ENCODE measurements around the gene ANKDD1A.

The ANKDD1A gene

DNA sequence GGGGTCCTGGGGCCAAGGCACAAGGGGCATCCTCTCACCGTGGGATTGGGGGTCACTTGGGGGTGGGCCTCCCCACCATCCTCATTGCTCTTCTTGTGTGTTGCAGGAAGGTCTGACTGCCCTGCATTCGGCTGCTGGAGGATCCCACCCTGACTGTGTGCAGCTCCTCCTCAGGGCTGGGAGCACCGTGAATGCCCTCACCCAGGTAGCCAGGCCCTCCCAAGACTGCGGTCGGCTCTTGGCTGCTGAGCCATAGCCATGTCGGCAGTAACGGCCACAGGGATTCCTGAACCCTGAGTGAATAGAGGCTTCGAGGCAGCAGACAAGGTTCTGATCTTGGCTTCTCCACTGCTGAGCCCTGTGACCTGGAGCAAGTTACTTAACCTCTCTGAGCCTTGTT, 19.7 kb downstream of the ANKDD1A start:
- H3K9ac ChIP-seq, result no peak overlapping the region
- H3K4me3 ChIP-seq, result no peak overlapping the region
- TF ChIP-seq Cebpa-rat (IDR thresholded peaks at IDR 0.05), result no peak
- no peaks in the 10 kb centered on the region for H3K36me3 ChIP-seq
- H4K20me1 ChIP-seq, result no peaks in the 10 kb centered on the region
- no peaks in the 10 kb centered on the region for H3K27me3 ChIP-seq
- H3K4me2 ChIP-seq, result peak overlapping the region; percentile 18
- H3K9me3 ChIP-seq, result no peaks in the 10 kb centered on the region
- no peak overlapping the region for H3K27ac ChIP-seq
- H3K4me1 ChIP-seq, result peaks cover 40% of the 10 kb centered on the region

DNA sequence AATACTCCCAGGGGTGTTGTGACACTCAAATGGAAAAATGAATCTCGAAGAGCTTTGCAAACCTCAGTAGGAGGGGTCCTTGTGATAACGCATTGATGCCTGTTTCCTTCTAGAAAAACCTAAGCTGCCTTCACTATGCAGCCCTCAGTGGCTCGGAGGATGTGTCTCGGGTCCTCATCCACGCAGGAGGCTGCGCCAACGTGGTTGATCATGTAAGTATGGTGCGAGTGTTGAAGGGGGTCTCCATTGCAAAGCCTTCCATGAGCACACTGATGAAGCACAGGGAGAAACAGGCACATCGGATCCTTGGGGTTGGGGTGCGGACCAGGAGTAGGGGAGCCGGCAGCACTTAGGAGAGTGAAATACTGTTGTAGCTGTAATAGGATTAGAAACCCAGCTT, 22.3 kb downstream of the ANKDD1A start:
- peaks cover 33% of the 10 kb centered on the region for H3K4me1 ChIP-seq
- TF ChIP-seq Cebpa-rat (IDR thresholded peaks at IDR 0.05), result no peak

DNA sequence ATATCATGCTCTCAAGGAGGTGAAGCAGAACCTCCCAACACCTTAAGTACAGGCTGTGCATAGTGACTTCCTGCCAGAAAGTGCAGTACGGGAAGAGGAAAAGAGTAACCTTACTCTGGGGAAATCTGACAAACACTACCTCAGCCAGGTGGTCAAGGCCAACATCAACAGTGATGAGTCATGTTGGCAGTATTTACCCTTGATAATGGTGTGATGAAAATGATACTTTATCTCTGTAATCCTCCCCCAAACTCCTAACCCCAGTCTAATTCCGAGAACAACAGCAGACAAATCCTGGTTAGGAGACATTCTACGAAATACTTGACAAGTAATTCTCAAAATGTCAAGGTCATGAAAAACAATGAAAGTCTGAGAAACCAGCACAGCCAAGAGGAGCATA, 26.5 kb downstream of the ANKDD1A start:
- peaks cover 6% of the 10 kb centered on the region; the same call in 1 of the 2 replicates for H3K4me1 ChIP-seq
- no peaks in the 10 kb centered on the region for H3K27me3 ChIP-seq
- TF ChIP-seq Cebpa-rat (IDR thresholded peaks at IDR 0.05), result no peak
- no peaks in the 10 kb centered on the region for H3K36me3 ChIP-seq
- H3K4me2 ChIP-seq, result no peak overlapping the region
- H3K4me3 ChIP-seq, result no peak overlapping the region
- no peaks in the 10 kb centered on the region for H3K9me3 ChIP-seq
- H3K9ac ChIP-seq, result no peak overlapping the region
- no peaks in the 10 kb centered on the region for H4K20me1 ChIP-seq
- H3K27ac ChIP-seq, result no peak overlapping the region

More for the DNA sequence above, 22.3 kb downstream of the ANKDD1A start:
- H3K9me3 ChIP-seq, result no peaks in the 10 kb centered on the region
- no peak overlapping the region for H3K27ac ChIP-seq
- no peaks in the 10 kb centered on the region for H4K20me1 ChIP-seq
- no peaks in the 10 kb centered on the region for H3K36me3 ChIP-seq
- H3K27me3 ChIP-seq, result no peaks in the 10 kb centered on the region
- H3K4me2 ChIP-seq, result no peak overlapping the region
- H3K9ac ChIP-seq, result no peak overlapping the region
- H3K4me3 ChIP-seq, result no peak overlapping the region

DNA sequence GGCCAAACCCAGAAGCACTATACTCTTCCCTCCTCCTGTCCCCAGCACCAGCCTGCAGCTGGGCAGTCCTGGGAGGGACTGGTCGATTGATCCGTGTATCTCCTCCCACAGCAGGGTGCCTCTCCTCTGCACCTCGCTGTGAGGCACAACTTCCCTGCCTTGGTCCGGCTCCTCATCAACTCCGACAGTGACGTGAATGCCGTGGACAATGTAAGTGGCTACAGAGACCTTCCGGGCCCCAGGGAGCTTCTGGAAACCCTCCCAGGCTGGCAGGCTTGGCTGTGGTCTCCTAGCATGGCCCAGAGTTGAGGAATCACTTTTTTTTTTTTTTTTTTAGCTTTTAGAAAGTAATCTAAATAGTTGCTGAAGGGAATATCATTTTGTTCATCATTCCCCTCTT, 30.7 kb downstream of the ANKDD1A start:
- Histone ChIP-seq H3K9me3 (no peaks in the 10 kb centered on the region), H3K4me3 (no peak overlapping the region), H3K36me3 (no peaks in the 10 kb centered on the region), H3K4me1 (0 out of 2 replicates have a peak, but pooled peaks cover 6% of the 10 kb centered on the region), H3K4me2 (no peak overlapping the region), H3K9ac (no peak overlapping the region), H4K20me1 (no peaks in the 10 kb centered on the region), H3K27me3 (no peaks in the 10 kb centered on the region), H3K27ac (no peak overlapping the region)
- TF ChIP-seq Cebpa-rat (IDR thresholded peaks at IDR 0.05), result no peak

DNA sequence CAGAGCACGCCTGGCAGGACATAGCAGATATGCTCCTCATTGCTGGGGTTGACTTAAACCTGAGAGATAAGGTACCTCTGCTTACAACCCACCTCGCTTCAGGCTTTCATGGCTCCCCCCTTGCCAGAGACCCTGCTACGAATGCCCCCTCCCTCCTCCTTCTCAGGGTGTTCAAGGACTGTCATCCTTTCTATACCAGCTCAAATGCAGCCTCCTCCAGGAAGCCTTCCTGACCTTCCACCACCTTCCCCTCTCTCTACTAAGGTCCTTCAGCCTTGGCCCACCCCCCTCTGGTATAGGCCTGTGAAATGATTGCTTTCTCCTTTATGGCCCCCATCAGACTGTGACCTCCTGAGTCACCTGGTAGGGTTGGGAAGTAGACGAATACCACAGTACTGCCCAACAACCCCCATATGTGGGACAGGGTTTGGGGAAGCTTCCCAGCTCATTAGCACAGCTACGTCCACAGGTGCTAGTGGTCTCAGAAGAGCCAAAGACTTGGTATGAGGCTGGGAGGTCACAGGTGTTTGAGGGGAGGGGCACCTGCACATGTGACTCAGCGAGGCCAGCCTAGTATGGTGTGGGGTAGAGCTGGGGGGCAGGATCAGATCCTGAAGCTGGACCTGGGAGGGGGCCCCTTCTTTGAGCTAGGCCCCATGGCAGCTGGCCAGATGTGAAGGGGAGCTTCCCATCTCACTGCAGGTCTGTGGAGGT, 32.0 kb downstream of the ANKDD1A start:
- Histone ChIP-seq H3K4me1 (no peaks in the 10 kb centered on the region), H3K36me3 (no peaks in the 10 kb centered on the region), H3K4me3 (no peak overlapping the region), H3K27me3 (no peaks in the 10 kb centered on the region), H3K9me3 (no peaks in the 10 kb centered on the region), H3K27ac (no peak overlapping the region), H3K4me2 (no peak overlapping the region), H3K9ac (no peak overlapping the region), H4K20me1 (no peaks in the 10 kb centered on the region)
- no peak for TF ChIP-seq Cebpa-rat (IDR thresholded peaks at IDR 0.05)

DNA sequence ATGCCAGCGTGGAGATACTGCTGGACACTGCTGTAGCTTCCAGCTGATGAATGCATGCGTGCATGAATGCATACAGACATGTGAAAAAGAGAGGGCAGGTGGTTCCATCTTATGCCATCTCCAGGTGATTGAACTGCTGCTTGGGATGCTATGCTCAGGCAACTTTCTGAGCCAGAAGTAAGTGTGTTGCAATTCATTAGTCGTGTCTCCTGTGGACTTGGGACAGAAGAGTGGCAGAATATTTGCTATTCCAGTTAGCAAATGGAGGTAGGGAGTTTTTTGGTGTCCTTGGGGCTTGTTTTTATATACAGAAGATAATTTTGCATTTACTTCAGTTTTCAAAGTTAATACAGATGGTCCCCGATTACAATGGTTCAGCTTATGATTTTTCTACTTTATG, 33.3 kb downstream of the ANKDD1A start:
- Histone ChIP-seq H3K27ac (no peak overlapping the region), H3K27me3 (no peaks in the 10 kb centered on the region), H4K20me1 (no peaks in the 10 kb centered on the region), H3K4me2 (no peak overlapping the region), H3K4me1 (no peaks in the 10 kb centered on the region), H3K9me3 (no peaks in the 10 kb centered on the region), H3K36me3 (no peaks in the 10 kb centered on the region), H3K9ac (no peak overlapping the region), H3K4me3 (no peak overlapping the region)
- TF ChIP-seq Cebpa-rat (IDR thresholded peaks at IDR 0.05), result no peak

DNA sequence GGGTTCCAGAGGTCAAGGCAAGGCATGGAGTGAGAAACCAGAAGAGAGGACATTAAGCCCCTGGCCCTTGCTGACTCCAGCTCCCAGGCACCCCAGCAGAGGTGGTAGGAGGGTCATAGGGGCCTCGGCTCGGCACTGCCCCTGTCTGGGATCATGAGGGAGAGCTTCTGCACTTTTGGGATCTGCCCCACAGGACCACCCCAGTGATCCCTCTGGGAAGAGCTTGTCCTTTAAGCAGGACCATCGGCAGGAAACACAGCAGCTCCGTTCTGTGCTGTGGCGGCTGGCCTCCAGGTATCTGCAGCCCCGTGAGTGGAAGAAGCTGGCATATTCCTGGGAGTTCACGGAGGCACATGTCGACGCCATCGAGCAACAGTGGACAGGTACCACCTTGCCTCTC, 35.5 kb downstream of the ANKDD1A start:
- Histone ChIP-seq H4K20me1 (no peaks in the 10 kb centered on the region), H3K27ac (no peak overlapping the region), H3K4me3 (no peak overlapping the region), H3K4me2 (no peak overlapping the region), H3K9ac (no peak overlapping the region), H3K4me1 (no peaks in the 10 kb centered on the region), H3K36me3 (no peaks in the 10 kb centered on the region), H3K9me3 (no peaks in the 10 kb centered on the region), H3K27me3 (no peaks in the 10 kb centered on the region)
- no peak for TF ChIP-seq Cebpa-rat (IDR thresholded peaks at IDR 0.05)

DNA sequence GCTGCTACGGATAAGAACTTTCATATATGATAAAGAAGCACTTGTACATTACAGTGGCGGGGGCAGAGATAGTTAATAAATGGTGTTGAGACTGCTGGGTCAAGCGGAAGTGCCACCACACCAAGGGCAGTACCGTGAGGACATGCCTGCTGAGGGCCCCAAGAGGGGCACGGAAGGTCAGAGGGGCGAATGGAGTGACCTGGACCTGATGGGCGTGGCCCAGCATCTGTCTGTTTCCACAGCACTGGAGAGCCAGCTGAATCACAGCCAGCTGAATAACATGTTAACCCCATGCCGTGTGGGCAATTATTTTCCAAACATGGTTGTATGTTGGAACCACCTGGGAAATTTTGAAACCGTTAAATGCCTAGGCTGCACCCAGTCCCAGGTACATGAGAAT, 37.2 kb downstream of the ANKDD1A start:
- Histone ChIP-seq H4K20me1 (no peaks in the 10 kb centered on the region), H3K4me1 (no peaks in the 10 kb centered on the region), H3K27ac (no peak overlapping the region), H3K9me3 (no peaks in the 10 kb centered on the region), H3K9ac (no peak overlapping the region), H3K27me3 (no peaks in the 10 kb centered on the region), H3K4me3 (no peak overlapping the region), H3K4me2 (no peak overlapping the region), H3K36me3 (no peaks in the 10 kb centered on the region)
- no peak for TF ChIP-seq Cebpa-rat (IDR thresholded peaks at IDR 0.05)

DNA sequence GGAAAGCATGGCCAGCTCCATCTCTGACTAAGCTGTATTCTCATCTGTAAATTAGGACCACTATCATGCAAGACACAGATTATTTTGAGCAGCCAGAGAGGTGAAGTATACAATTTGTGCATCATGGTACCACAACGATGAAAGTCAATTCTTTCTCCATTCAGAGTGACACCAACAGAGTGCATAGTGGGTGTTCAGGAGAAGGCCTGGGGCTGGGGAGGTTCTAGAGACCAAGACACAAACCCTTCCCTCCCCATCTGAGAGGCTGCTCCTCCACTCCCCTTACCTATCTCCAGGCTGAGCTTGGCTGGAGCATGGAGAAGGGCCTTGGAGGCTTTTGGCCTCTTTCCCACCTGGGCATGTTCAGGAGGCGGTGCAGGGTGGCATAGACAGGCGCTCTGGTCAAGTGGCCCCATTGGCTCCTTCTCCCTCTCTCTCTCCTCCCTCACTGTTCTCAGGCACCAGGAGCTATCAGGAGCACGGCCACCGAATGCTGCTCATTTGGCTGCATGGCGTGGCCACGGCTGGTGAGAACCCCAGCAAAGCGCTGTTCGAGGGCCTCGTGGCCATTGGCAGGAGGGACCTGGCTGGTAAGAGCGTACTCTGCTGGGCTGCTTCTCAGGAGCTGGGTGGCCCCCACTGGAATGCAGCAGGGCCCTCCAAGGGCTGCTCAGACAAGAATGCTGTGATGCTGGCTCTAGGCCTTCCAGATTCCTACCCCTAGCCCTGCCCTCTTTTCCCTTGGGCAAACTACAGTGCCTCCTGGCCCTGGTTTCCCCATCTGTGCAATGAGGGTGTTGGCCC, 37.9 kb downstream of the ANKDD1A start:
- Histone ChIP-seq H3K36me3 (no peaks in the 10 kb centered on the region), H3K27me3 (no peaks in the 10 kb centered on the region), H3K4me2 (no peak overlapping the region), H3K4me3 (no peak overlapping the region), H3K9ac (no peak overlapping the region), H4K20me1 (no peaks in the 10 kb centered on the region), H3K9me3 (no peaks in the 10 kb centered on the region), H3K27ac (no peak overlapping the region), H3K4me1 (no peaks in the 10 kb centered on the region)
- TF ChIP-seq Cebpa-rat (IDR thresholded peaks at IDR 0.05), result no peak

DNA sequence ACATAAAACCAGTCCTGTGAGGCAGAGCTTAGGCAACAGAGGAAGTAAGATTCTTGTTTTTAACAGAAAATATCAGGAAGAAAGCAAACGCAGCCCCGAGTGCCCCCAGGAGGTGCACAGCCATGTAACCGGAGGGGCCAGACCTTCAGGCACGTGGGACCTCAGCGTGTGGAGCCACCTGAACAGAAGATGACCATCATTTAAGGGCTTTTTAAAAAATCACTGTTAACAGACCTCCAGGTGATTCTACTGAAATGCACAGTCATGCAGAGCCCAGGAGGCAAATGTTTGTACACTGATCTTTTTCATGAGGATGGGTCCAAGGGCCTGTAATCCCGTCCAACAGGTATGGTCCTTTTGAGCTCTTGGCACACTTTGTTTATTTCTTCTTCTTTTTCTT, 39.2 kb downstream of the ANKDD1A start:
- H3K4me2 ChIP-seq, result no peak overlapping the region
- peaks cover 10% of the 10 kb centered on the region for H3K9me3 ChIP-seq
- H3K27me3 ChIP-seq, result no peaks in the 10 kb centered on the region
- H3K27ac ChIP-seq, result no peak overlapping the region
- no peaks in the 10 kb centered on the region for H3K4me1 ChIP-seq
- no peak overlapping the region for H3K4me3 ChIP-seq
- H4K20me1 ChIP-seq, result no peaks in the 10 kb centered on the region
- TF ChIP-seq Cebpa-rat (IDR thresholded peaks at IDR 0.05), result no peak
- no peak overlapping the region for H3K9ac ChIP-seq
- peaks cover 10% of the 10 kb centered on the region for H3K36me3 ChIP-seq
